H1 (cell line): ENCODE data around the gene SLC5A9.

ENCODE experiments used
- ATF3 ChIP-seq: IDR thresholded peaks from 2 replicates; pipeline ENCODE4 v1.6.1; 2011; ENCODE audit warnings: low read depth, mild to moderate bottlenecking, low read length; ENCODE audit not compliant: insufficient read depth
- CTCF ChIP-seq, 3 experiments: IDR thresholded peaks; 1 replicate in 2 of 3; 2 replicates in 1 of 3; pipeline versions ENCODE4 v1.5.1 to v1.6.1; 2011; ENCODE audit warnings: low read length in 3 of 3, mild to moderate bottlenecking in 3 of 3, inconsistent platforms in 2 of 3, low read depth in 1 of 3, moderate library complexity in 1 of 3; ENCODE audit not compliant: insufficient read depth in 1 of 3; ENCODE audit errors: control extremely low read depth in 1 of 3
- EGR1 ChIP-seq: IDR thresholded peaks from 2 replicates; pipeline ENCODE4 v1.6.1; 2011; ENCODE audit warnings: low read depth, low read length, borderline replicate concordance
- USF2 ChIP-seq: IDR thresholded peaks from 2 replicates; pipeline ENCODE4 v1.6.1; 2011; ENCODE audit warnings: low read length, improper control_type of control experiment

- TF ChIP-seq CTCF (IDR thresholded peaks at IDR 0.05; ENCODE audit: control extremely low read depth in 1 of 3, insufficient read depth in 1 of 3, low read depth in 1 of 3, low read length in 3 of 3) (no peak), USF2 (no peak), EGR1 (no peak), ATF3 (no peak)
These were observed at the start of gene SLC5A9 for GRCh38 chr1:48222501-48223242.
